Measurements from ENCODE around the gene DCXR.

GRCh38 chr17:82018989-82019689, 18.4 kb downstream of the DCXR start:
- TF ChIP-seq CTCF (IDR thresholded peaks at IDR 0.05), result no peak
- TF ChIP-seq POLR2A (IDR thresholded peaks at IDR 0.05), result no peak
- TF ChIP-seq POLR2AphosphoS5 (IDR thresholded peaks at IDR 0.05), result no peak
